Esophagus squamous epithelium (tissue), 4 donors: ENCODE measurements around the gene CD180.

ENCODE experiments used
- CTCF ChIP-seq, 6 experiments: fragments of 450-650 bp in 4 of 6; fragments of 200-600 bp in 2 of 6; sonication (generic) in 2 of 6; IDR thresholded peaks; one replicate each; pipeline ENCODE4 v1.5.1; 2016 to 2019; ENCODE audit warnings: antibody characterized with exemption in 6 of 6, mild to moderate bottlenecking in 4 of 6, moderate library complexity in 4 of 6
- POLR2A ChIP-seq, 4 donors: fragments of 450-650 bp; IDR thresholded peaks; one replicate each; pipeline ENCODE4 v1.6.1; 2017; ENCODE audit warnings: antibody characterized with exemption in 4 of 4, mild to moderate bottlenecking in 4 of 4, moderate library complexity in 3 of 4

DNA sequence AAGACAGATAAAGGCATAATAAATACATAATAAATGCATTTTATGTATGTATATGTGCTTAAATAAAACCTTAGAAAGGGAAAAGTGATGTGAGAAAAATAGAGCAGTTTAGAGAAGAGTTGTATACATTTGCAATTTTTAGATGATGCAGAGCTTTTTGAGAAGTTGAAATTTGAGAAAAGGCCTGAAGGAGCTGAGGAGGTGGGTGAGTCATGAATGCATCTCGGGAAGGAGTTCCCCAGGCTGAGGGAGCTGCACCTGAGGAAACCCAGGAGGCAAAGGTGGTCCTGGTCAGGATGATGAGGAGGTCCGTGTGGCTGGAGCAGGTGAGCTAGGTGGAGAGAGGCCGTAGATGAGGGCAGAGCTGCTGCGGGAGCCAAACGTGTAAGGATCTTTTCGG is 17.4 kb upstream of the CD180 start:
- TF ChIP-seq CTCF (IDR thresholded peaks at IDR 0.05) (no peak), POLR2A (IDR thresholded peaks at IDR 0.05) (no peak)
